Stimulated activated CD8-positive, alpha-beta memory T cell treated with anti-CD3 and anti-CD28 coated beads, Interleukin-12 subunit alpha, Interleukin-12 subunit beta, amount 100 ng/mL, for 4 hours (primary cell): ENCODE measurements around the gene TRPV4.
A peak's percentile ranks its signal among the peaks of the same experiment; 100 is the strongest.
"Not testable (repeated sequence)": the region's sequence is repeated elsewhere in the genome, so short reads cannot be mapped to it uniquely, and the experiment has no call there.

Experiments used
- DNase-seq: peaks from one replicate; pipeline ENCODE4 v3.0.0-alpha.2; 2020; ENCODE audit warnings: low read depth

The TRPV4 gene

DNA sequence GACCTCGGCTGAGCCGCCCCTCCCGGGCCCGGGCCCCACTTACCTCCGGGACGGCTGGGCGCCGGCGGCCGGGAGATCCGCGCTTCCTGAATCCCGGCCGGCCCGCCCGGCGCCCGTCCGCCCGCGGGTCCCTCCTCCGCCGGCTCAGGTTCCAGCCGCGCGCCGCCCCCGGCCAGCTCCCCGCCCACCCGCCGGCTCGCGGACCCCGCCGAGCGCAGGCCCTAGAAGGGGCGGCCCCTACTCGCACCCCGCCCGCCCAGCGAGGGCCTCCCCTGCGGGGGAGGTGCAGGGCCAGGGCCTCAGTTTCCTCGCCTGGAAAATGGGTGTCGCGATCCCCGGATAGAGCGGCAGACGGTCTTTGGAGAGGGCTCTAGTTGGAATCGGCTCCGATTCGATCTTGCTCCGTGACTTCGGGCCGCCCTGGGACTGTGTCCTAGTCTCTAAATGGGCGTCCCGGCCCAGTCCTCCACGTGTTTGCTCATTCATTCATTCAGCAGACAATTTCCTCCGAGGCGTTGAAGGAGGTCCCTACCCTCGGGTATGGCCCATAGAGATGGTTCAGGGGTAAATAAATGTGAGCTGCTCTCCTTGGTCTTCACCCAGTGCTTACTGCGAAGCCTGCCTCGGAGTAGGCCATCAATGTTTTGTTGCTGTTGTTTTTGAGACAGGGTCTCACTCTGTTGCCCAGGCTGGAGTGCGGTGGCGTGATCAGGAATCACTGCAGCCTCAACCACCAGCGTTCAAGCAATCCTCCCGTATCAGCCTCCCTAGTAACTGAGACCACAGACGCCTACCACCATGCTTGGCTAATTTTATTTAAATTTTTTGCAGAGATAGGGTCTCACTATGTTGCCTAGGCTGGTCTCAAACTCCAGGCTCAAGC is at the start of gene TRPV4:
Gene TRPV4 (minus strand): TSS at position 92 of the 883 bp plus-strand sequence. CDS start 18,602 bp downstream, outside the sequence.
- no peak for DNase-seq

- no peak for DNase-seq
Measured at GRCh38 chr12:109881752-109882151, 48.6 kb upstream of the TRPV4 start.

DNA sequence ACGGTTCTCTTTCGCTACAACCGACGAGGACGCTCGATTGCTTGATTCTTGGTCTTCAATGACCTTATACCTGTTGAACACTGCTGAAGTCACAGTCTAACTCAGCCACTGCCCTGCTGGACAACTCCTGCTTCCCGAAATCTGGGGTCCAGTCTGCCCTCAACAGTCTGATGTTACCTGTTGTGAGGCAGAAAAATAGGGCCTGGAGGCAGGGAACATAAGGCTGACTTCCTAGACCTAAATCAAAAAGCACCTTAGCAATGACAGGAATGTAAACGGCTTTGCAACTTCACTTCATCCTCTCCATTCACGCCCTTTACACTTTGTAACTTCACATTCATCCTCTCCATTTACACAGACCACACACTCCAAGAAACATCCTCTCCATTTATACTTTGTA is 47.7 kb upstream of the TRPV4 start:
- no peak for DNase-seq

GRCh38 chr12:109880043-109880931 is 47.1 kb upstream of the TRPV4 start, which contains the start of gene GLTP:
GLTP (minus strand) TSS chr12:109880541; CDS start chr12:109880374, 167 bp downstream.
- peak; percentile 88 for DNase-seq

GRCh38 chr12:109879351-109880042 is 46.3 kb upstream of the TRPV4 start:
- DNase-seq: no peak

DNA sequence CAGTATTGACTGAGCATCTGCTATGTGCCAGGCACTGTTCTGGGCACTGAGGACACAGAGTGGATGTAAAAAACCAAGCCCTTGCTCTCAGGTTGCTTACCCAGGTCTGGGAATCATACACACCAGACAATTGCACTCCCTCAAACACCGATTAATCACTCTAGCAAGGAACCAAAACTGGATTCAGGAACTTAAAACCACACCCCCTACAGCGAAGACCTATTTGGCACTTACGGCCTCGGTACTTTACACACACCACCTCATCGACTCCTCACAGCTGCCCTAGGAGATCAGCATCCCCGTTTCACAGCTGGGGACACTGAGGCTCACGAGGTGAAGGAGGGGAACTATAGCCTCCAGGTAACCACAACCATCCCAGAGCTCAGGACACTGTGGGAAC is 45.6 kb upstream of the TRPV4 start:
- no peak for DNase-seq

DNA sequence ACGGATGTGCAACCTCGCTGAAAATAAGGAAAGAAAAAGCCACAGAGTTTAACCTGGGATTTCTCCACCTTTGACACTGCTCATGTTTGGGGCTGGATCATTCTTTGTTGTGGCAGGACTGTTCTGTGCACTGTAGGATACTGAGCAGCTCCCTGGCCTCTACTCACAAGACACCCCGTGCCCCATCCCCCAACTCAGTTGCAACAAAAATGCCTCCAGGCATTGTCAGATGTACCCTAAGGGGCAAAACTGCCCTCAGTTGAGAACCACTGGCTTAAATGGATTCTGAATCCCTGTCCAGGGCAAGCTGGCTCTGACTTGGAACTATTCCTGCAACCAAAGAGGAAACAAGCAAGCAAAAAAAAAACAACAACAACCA is 45.0 kb upstream of the TRPV4 start:
- no peak for DNase-seq

- DNase-seq: no peak
Measured at GRCh38 chr12:109877504-109878246, 44.5 kb upstream of the TRPV4 start.

DNA sequence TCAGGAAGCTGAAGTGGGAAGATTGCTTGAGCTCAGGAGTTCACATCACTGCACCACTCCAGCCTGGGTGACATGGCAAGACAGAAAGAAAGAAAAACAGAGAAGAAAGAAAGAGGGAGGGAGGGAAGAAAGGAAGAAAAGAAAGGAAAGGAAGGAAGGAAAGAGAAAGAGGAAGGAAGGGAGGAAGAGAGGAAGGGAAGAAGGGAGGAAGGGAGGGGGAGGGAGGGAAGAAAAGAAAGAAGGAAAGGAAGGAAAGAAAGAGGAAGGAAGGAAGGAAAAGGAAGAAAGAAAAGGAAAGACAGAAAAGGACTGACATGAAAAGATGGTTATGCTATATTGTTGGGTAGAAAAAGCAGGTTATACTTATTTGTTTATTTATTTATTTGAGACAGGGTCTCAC is 43.2 kb upstream of the TRPV4 start:
- DNase-seq: no peak

GRCh38 chr12:109875572-109876131 is 42.5 kb upstream of the TRPV4 start:
- no peak for DNase-seq

GRCh38 chr12:109873653-109874052 is 40.5 kb upstream of the TRPV4 start:
- DNase-seq: no peak

GRCh38 chr12:109871668-109872314 is 38.6 kb upstream of the TRPV4 start:
- no peak for DNase-seq

GRCh38 chr12:109870648-109871047 is 37.5 kb upstream of the TRPV4 start:
- no peak for DNase-seq

DNA sequence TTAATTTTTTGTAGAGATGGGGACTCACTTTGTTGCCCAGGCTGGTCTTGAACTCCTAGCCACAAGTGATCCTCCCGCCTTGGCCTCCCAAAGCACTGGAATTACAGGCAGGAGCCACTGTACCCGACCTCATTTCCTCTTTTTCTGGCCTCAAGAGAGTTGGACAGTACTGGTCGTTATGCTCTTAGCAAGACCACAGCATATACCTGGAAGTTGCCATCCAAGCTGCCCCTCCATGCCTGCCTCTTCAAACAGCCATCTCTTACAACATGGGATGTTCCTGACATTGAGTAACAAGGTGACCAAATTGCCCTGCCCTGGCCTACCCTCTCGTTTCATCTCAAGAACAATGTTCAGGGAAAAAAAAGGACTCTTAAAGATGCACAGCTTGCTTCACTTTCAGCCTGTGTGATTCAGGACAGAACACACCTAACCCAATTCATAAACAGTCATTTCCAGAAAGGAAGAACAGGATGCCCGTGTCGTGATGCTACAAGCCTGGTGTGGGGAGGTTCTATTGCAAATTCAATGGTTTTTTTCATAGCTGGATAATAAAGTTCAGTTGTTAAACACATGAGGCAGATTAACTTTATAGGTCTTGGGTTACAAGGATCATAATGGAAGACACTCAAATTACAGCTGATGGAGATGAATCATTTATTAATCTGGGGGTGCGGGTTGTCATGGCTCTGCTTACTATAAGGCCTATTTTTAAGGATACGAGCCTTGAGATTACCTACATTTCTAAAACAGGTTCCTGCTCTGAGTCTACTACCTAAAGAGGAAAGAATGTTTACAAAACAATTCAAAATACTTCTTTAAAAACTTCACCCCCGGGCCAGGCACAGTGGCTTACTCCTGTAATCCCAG is 35.2 kb upstream of the TRPV4 start:
- DNase-seq: no peak

- DNase-seq: no peak
Measured at GRCh38 chr12:109864916-109865315, 31.7 kb upstream of the TRPV4 start.

- no peak for DNase-seq
Measured at GRCh38 chr12:109863847-109864712, 30.9 kb upstream of the TRPV4 start.

GRCh38 chr12:109862491-109862890 is 29.3 kb upstream of the TRPV4 start:
- not testable (repeated sequence) for DNase-seq

GRCh38 chr12:109861689-109862314 is 28.6 kb upstream of the TRPV4 start:
- DNase-seq: no peak
